GDM1 (cell line): Measurements from ENCODE around the gene INSYN1.
"Not testable (repeated sequence)": the region's sequence is repeated elsewhere in the genome, so short reads cannot be mapped to it uniquely, and the experiment has no call there.

Source experiments
- DNase-seq: peaks from one replicate; lab custom pipeline; 2025; lab: John Stamatoyannopoulos, UW

INSYN1 gene

DNA sequence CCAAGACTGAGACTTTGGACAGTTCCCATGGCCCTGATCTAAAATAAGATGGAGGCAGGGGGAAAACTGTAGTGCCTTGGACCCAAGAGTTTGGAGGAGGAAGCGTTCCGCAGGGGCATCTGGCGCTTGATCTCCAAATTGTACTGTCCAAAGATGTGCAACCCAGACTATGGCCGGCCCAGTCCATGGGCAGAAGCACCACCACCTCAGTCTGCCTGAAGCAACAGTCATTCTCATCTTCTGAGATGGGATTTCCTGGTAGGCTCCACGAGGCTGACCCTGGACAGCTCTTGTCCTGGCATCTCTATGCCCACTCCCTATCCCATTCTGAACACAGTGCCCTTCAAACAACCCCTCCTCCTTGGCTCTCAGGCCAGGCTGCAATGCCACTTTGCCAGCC is 3.6 kb downstream of the INSYN1 start:
- DNase-seq = no peak

DNA sequence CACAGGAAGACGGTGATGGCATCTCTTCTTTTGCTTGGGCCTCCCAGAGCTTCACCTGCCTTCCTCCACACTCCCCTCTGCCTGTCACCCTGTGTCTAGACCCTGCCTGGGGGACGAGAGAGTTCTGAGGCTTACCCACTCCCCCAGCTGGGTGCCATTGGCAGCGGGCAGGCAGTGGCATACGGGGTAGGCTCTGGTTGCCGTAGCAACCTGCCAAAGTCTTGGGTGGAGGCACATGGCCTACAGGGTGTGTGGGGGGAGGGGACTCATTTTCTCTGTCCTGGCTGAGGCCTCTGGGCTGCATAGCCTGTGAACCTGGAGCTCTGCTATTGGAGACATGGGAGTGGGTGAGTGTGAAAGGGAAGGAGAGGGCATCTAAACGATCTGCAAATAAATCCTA is 4.4 kb downstream of the INSYN1 start:
- DNase-seq = no peak

DNA sequence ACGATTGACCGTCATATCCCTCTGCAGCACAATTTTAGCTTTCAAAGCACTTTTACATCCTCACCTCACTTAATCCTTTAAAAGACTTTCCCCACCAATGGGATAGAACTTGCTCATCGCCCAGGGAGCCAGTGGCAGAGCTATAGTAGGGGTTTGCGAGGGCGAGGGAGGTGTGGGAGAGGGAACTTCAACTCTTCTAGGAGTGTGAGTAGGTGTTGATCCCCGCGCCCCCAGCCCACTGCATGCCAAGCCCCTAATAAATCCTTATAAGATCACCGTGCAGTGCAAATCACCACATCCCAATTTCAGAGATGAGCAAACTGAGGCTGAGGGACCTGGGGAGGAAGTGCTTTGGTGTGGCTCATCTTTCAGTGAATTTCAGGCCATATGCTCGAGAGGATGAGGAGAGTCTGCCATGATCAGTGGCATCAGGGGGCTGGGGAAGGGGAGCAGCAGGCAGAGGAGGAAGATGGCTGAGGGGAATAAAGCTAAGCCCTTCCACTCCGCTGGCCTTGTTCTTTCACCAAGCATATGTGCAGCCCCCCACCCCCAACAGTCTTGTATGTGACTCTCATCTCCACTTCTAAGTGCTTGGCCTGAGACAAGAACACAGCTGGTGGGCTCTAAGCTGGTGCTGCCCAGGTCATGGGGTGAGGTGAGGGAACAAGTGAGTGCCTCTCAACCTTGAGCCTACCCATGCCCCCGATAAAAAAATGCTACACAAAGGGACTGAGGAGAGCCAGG is 5.1 kb downstream of the INSYN1 start:
- no peak for DNase-seq

DNA sequence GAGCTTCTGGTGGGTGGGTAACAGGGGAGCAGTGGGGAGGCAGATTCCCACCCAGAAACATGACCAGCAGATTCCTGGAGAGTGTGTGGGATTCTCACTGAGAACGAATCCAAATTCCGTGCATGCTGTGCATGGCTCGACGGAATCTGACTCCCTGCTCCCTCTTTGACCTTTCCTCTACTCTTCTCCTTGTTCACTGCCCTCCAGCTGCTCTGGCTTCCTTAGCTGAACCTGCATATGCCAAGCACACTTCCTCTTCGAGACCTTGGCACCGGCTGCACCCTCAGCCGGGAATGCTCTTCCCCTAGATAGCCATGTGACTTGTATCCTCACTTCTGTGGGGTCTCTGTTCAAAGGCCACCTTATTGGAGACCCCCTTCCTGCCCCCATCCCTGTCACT is 6.3 kb downstream of the INSYN1 start:
- no peak for DNase-seq

DNA sequence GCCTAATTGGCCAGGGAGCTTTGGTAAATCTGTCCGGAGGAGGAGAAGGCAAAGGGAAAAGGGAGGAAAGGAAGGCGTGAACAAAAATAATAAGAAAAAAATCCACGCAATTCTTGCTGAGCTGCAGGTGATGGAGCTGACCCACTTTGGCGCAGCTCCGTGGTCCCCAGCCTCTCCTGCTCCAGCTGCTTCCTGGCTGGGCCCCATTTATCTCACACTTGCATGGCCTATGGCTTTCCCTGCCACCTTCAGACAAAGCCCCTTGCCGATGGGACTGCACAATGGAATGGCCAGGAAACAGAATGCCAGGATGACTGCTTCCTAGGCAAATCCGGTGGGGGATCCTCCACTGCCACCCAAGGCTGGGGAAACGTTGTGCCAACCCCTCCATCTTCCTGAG is 6.9 kb downstream of the INSYN1 start:
- DNase-seq = no peak

DNA sequence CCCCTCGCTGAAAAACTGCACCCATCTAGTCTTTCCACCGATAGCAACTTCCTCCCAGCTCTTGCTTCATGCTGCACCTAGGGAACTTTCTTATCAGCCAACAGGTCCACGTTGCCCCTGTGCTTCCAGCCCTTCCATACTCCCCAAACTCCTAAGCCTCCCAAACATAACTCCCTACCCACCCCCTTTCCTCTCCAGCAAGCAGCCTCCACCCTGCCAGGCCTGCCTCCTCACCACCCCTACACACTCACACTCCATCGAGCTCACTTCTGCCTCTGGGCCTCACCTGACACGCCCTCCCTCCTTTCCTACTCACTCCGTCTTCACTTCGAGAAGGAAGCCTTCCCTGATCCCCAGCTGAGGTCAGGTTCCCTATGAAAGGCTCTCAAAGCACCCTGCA is 8.1 kb downstream of the INSYN1 start:
- DNase-seq = no peak

DNA sequence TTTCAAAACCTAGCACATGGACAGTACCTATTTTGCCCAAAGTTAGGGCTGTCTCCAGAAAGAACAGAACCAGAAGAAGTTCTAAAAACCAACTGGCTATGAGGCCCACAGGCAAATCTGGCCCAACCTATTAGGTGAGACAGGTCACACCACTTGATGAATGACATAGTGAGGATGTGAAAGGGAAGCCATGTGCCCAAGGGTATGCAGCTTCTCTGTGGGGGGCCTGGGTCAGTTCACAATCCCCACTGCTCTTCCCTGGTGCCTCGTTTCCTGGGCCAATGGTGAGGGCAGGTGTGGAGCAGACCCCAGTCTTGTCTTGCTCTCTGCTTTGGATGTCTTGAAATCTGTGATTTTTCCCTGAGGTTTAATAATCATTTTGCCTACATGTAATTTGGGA is 8.9 kb downstream of the INSYN1 start:
- no peak for DNase-seq

DNA sequence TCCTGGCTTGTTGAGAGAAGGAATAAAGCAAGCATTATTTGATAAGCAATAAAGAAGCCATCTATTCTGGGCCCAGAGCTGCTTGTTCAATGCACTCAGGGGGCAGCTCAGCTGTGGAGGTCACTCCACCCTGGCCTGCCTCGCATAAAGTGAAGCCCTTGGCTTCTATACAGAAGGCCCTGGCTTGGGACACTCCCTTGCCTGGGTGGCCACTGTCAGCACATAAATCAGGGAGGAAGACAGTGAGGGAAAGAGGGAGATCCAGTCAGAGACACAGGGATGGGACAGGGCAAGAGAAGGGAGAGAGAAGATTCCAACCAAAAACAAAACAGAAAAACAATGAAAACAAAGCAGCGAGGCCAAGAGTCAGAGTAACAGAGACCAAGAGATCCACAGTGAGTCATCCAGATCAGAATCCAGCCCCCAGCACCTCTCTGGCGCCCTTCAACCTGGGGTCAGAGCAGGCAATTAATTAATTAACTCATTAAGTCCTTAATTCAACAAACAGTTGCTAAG is 11.8 kb downstream of the INSYN1 start:
- DNase-seq = no peak

DNA sequence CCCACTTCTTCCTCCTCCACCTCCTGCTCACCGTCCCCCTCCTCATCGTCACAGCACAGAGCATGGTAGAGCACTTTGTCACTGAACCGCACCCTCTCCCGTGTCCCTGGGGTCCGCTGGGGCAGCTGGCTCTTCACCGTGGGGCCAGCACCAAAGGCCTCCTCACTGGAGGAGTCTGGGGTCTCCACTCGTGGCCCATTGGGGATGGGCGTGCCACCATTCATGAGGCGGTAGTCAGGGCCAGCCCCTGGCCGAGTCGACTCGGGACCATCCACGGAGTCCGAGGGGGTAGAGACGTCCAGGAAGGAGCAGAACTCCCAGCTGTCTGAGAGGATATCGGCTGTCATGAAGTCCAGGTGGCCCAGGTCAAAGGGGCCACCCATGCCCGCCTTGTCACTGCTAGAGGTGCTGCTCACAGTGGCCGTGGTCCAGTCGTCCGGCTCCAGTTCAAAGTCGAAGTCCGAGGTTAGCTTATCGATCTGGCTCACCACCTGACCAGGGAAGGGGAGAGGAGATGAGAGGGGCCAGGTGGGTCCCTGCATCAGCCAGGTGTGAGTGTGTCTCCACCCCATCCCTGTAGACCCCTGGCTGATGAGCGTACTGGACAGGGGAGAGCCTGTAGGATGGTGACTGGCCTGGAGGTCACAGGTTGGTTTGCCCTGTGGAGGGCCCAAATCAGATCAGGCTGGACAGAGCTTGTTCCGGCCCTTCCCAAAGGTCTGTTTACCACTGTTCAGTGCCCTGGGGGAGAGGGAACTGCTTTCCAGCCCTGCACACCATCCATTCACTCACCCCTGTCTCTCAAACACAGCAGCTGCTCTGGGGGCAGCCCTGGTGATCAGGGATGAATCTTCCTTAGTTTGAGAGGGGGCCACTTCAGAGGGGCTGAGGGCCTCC is 12.8 kb downstream of the INSYN1 start:
- no peak for DNase-seq

DNA sequence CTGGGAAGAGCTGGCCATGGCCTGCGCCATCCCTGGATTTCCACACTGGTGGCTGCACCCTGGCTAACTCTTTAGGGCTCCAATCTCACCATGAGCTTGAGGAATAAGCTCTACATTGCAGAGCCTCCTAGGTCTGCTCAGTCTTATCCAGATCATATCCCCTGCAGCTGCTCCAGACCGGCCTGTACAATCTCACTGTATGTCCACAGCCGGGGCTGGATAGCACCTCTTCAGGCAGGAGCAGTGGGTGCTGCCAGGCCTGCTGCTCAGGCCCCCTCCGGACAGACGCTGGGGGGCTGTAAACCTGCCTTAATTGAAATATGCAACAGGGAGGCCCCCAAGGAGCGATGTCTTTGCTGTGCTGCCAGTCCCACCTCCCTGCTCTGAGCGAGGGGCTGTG is 15.6 kb downstream of the INSYN1 start:
- no peak for DNase-seq

DNA sequence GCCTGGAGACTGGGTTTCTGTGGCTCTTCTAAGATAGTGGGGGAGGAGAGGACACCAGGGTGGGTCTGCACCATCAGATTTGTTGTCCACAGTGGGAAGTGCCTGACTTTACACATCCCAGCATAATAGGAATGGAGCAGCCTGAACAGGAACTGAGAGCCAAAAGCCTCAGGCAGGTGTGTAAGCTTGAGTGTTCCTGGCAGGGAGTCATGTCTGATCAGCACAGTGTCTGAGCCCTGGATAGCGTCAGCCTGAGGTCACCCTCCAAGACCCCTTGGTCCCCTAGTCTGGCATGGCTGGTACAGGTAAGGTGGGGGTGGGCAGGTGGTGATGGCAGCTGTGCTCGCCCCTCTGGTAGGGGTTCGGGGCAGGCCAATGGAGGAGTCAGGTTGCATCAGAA is 20.2 kb downstream of the INSYN1 start:
- DNase-seq = no peak

DNA sequence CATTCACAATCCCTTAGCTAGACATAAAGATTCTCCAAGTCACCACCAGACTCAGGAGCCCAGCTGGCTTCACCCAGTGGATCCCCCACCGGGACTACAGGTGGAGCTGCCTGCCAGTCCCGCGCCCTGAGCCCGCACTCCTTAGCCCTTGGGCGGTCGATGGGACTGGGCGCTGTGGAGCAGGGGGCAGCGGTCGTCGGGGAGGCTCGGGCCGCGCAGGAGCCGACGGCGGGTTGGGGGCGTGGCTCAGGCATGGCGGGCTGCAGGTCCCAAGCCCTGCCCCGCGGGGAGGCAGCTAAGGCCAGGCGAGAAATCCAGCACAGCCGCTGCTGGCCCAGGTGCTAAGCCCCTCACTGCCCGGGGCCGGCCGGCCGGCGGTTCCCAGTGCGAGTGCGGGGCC is 21.1 kb downstream of the INSYN1 start:
- not testable (repeated sequence) for DNase-seq

DNA sequence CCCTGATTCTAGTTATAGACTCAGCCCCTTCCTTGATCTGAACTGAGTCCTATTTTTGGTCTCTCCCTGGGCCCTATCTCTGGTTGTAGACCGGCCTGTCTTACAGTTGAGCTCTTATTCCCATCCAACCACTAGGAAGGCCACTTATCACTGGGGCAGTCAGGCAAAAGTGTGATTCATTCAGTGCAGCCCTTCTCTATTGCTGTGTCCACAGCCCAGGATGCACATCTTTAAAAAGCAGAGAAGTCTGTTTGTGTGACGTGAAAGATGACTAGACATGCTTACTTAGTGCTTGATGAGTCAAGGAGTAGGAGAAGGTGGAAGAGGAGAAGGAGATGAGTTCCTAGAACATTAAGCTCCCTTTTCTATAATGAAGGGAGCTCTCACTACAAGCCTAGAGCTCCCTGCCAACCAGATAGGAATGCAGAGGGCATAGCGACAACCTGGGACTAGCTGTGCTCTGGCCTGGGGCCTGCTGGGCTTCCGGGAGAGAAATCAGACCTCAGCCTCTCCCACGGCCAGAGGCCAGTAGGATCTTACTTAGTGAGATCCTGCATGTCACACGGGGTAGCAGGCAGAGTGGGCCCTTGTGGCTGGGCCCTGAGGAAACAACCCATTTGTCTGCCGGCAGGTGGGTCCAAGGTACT is 25.7 kb downstream of the INSYN1 start:
- DNase-seq = no peak

DNA sequence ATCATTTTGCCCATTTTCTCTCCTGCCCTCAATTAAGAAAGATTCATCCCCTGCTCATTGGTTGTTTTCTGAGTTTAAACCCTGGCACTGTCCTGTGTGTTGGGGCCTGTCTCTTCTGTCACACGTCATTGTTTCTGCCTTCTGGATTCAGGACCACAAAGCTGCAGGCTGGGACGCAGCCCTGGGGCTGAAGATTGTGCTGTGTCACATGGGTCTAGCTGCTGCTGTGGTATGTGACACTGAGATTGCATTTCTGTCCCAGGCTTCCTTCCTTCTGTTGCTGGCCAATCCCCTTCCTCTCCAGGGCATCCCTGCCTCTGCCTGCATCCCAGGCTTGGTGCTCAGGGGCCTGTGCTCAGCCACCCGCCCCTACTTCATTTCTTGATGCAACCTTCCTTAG is 28.9 kb downstream of the INSYN1 start:
- DNase-seq = no peak

DNA sequence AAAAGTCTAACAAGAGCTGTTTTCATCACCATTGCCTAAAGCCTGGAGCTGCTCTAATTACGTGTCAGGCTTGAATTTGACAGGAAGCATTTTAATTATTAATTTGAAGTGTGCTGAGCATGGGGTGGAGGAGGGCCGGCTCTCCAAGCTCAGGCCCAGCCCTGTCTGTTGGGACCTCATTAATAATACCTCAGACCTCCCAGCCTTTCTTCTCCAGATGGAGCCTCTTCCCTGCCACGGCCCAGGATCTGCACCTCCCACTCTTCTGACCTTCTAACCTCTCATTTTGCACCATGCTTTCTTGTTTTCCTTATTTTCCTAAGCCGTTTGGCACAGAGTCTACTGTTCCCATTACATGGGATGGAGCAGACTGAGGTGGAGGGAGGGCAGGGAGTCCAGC is 30.0 kb downstream of the INSYN1 start:
- DNase-seq = no peak

DNA sequence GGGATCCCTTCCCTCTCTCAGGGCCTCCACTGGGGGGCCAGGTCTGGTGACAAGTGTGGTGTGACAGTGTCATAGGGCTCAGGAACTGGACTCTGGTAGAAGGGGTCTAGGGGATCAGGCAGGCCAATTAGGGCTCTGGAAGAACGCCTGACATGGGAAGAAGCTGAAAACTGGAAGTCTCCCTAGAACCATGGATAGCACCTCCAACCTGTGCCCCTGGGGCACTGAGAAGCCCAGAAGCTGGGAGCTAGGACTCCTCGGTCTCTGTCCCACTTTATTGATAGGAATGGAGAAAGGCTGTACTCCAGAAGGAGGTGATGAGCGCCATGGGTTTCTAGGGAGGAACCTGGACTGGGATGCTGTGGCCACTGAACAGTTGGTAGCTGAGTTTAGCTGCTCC is 30.7 kb downstream of the INSYN1 start:
- DNase-seq = no peak

DNA sequence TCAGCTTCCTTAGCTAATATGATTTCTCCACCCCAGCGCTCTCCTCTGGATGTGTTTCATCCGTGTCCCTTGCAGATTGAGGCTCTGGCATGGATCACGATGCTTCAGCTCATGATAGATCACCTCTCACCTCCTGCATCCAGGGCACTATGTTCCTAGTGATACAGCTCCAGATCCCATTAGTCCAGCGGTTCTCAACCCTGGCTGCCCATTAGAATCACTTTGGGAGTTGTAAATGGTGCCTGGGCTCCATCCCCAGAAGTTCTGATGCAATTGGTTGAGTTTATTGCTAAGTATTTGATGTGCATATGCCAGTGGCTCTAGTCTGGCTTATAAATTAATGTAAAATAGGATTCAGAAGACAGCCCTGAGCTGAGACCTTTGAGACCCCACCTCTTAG is 34.5 kb downstream of the INSYN1 start:
- DNase-seq = no peak

DNA sequence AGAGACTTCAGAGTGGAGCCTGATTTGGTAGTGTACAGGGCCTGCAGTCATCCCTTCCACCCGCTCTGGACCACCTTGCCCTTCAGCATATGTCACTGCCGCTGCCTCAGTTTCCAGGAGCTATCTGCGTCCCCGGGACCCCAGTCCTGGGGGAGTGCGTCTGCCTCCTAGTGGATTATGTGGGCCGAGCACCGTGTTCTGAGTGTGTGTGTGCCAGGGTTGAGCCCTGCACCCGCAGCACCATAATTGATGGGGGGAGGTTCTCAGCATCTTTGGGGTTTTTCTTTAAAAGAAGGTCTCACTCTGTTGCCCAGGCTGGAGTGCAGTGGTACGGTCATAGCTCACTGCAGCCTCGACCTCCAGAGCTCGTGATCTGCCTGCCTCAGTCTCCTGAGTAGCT is 35.3 kb downstream of the INSYN1 start:
- DNase-seq = no peak

DNA sequence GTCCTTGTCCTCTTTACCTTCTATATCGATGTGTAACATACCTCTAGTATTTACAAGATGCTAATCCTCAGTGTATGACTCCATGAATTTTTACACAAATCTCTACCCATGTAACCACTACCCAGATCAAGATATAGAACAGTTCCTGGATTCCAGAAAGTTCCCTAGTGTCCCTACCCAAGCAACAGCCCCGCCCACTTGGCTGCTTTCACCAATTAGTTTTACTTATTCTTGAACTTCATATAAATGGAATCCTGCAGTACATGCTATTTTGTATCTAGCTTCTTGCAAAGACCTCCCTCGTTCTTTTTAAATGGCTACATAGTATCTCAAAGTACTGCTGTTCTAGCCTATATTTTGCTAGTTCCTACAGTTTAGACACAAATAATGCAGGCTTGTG is 35.9 kb downstream of the INSYN1 start:
- DNase-seq = no peak

DNA sequence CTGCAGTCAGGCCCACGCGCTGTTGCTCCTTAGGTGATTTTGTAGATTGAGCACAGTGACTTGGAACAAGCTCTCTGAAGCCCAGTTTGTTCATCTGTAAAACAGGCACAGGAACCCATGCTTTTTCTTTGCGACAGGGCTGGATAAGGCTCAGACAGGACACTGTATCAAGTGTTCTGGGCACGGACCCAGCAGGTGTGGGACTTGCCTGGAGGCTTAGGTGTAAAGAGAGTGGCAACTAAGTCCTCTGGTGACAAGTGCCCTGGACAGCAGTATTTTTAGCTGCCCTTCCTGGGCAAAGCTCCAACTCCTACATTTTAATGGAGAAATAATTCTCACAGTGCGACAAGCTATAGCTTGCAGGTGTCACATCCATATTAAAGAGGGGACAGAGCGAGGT is 36.7 kb downstream of the INSYN1 start:
- no peak for DNase-seq

DNA sequence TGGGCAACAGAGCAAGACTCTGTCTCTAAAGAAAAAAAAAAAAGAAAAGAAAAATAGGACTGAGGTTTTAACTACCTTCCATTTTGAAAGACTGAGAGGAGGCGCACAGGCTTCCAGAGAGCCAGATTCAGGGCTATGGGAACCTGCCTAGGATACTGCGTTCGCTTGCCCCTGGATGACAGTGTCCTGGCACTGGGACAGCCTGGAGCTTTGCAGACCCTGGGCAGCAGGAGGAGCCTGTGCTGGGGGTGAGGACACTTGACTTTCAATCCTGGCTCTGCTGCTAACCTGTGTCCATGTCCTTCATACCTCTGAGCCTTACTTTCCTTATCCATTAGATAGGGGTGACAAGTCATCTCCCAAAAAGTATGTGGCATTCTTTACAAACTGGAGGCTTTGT is 37.7 kb downstream of the INSYN1 start:
- no peak for DNase-seq

DNA sequence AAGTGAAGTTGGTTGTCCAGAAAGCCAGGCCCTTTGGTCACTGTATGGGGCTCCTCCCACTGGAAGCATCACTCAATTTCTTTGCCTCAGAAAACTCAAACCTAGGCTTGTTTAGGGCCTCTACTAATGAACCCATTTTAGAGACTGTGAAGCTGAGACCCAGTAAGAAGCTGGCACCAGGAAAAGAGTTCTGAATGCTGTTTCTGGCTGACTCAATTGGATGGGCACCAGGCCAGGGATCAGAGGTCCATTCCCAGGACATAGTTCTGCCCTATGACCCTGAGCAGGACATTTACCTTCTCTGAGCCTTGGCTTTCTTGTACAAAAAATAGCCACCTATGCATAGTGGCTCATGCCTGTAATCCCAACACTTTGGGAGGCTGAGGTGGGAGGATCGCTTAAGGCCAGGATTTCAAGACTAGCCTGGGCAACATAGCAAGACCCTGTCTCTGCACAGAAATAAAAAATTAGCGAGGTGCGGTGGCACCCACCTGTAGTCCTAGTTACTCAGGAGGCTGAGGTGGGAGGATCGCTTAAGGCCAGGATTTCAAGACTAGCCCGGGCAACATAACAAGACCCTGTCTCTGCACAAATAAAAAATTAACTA is 38.4 kb downstream of the INSYN1 start:
- no peak for DNase-seq
